Activated CD8-positive, alpha-beta memory T cell treated with anti-CD3 and anti-CD28 coated beads, Interleukin-2, amount 10 ng/mL, durations not matched to agents 7 days and 5 days (primary cell): Measurements from ENCODE around the gene CIRBP. TPM values are rescaled to one million over a fixed set of nuclear protein-coding genes. Genes with fewer than 3 reads are reported as not detected.

Experiments used
- ATAC-seq: fragments of 150-1000 bp; cut with Tn5 transposase; one replicate; pipeline ENCODE4 v1.10.0; 2021; ENCODE audit warnings: moderate library complexity
- CTCF ChIA-PET: fragments of 350-600 bp; sonication (Branson Sonifier 250); formaldehyde crosslinking; loops from one replicate; lab custom pipeline; 2021; ENCODE audit warnings: antibody characterized with exemption; lab: Charles Lee
- DNase-seq: peaks from one replicate; pipeline ENCODE4 v3.0.0-alpha.2; 2020
- H3K27ac Mint-ChIP-seq: one replicate; pipeline ENCODE4 v1.8.0; 2021; ENCODE audit warnings: mild to moderate bottlenecking, mixed read lengths
- H3K27me3 Mint-ChIP-seq: one replicate; pipeline ENCODE4 v1.8.0; 2021; ENCODE audit warnings: mixed read lengths
- H3K36me3 Mint-ChIP-seq: one replicate; pipeline ENCODE4 v1.8.0; 2021; ENCODE audit warnings: mild to moderate bottlenecking, mixed read lengths
- H3K4me1 Mint-ChIP-seq: one replicate; pipeline ENCODE4 v1.8.0; 2021; ENCODE audit warnings: mixed read lengths
- H3K4me3 Mint-ChIP-seq: one replicate; pipeline ENCODE4 v1.8.0; 2021; ENCODE audit warnings: mild to moderate bottlenecking, moderate library complexity, mixed read lengths
- H3K9me3 Mint-ChIP-seq: one replicate; pipeline ENCODE4 v1.8.0; 2022; ENCODE audit warnings: low read depth, mixed read lengths
- total RNA-seq, 2 experiments: library from RNA; stranded (reverse); gene quantifications; one replicate each; pipeline ENCODE4 v1.2.3, GENCODE V29; 2021

Gene CIRBP
- total RNA-seq, 2 experiments from 2014 or later = 189 to 210 TPM

DNA sequence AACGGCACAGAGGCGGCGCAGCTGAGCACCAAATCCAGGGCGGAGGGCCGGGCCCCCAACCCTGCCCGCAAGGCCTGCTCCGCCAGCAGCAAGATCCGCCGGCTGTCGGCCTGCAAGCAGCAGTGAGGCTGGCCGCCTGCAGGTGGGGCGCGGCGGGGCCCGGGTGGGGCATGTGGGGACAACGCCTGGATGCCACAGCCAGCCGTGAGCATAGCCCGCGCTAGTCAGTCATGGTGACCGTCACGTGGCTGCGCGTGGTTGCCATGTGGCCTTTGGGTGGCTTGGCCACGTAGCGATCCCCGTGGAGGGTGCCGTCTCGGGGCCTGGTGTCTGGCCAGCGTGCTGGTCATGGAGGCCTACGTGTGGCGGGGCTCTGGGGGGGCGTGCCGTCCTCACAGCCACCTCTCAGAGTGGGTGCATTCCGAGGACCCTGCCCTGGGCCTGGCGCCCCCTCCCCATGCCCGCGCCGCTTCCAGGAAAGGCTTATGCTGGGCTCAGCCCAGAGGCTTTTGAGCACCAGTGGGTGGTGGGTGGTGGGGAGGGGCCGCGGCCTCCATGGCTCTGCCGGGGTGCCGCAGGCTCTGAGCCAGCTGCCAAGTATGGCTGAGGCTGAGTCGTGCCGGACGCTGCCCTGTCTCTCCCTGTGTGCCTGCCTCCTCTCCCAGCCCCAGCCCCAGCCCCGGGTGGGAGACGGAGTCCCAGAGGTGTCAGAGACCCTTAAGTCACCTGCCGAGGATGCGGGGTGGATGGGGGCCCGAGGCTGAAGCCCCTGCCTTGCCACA, 42.4 kb upstream of the CIRBP start:
- Mint-ChIP-seq H3K27ac (no peak overlapping the region), H3K4me1 (no peaks in the 10 kb centered on the region), H3K36me3 (peaks cover 2% of the 10 kb centered on the region), H3K9me3 (no peaks in the 10 kb centered on the region), H3K4me3 (no peak overlapping the region), H3K27me3 (no peaks in the 10 kb centered on the region)
- no peak for ATAC-seq
- no peak for DNase-seq
- CTCF ChIA-PET = interaction anchor here (1.1 kb wide), 1 partner anchor 113 kb away, joined by 3 read pairs; no protein-coding TSS in a partner anchor

DNA sequence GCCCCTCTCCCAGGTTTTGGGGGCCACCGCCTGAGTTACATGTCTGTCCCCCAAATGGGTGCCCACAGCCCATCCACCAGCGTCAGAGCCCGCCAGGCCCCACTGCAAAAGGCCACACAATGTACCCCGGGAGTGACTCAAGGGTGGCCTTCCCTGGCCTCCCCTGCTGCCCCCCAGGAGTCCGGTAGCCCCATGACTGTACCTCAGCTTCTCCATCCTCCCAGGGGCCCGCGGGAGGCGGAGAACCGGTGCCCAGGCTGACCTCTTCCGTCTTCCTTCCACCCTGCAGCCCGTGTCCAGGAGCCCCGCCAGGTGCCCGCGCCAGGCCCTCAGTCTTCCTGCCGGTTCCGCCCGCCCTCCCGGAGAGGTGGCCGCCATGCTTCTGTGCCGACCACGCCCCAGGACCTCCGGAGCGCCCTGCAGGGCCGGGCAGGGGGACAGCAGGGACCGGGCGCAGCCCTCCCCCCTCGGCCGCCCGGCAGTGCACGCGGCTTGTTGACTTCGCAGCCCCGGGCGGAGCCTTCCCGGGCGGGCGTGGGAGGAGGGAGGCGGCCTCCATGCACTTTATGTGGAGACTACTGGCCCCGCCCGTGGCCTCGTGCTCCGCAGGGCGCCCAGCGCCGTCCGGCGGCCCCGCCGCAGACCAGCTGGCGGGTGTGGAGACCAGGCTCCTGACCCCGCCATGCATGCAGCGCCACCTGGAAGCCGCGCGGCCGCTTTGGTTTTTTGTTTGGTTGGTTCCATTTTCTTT, 41.7 kb upstream of the CIRBP start:
- no peak for DNase-seq
- H3K27ac Mint-ChIP-seq = no peak overlapping the region
- ATAC-seq = no peak
- CTCF ChIA-PET = no interaction called here
- peaks cover 2% of the 10 kb centered on the region for H3K36me3 Mint-ChIP-seq
- H3K4me3 Mint-ChIP-seq = no peak overlapping the region
- no peaks in the 10 kb centered on the region for H3K9me3 Mint-ChIP-seq
- H3K4me1 Mint-ChIP-seq = no peaks in the 10 kb centered on the region
- no peaks in the 10 kb centered on the region for H3K27me3 Mint-ChIP-seq

DNA sequence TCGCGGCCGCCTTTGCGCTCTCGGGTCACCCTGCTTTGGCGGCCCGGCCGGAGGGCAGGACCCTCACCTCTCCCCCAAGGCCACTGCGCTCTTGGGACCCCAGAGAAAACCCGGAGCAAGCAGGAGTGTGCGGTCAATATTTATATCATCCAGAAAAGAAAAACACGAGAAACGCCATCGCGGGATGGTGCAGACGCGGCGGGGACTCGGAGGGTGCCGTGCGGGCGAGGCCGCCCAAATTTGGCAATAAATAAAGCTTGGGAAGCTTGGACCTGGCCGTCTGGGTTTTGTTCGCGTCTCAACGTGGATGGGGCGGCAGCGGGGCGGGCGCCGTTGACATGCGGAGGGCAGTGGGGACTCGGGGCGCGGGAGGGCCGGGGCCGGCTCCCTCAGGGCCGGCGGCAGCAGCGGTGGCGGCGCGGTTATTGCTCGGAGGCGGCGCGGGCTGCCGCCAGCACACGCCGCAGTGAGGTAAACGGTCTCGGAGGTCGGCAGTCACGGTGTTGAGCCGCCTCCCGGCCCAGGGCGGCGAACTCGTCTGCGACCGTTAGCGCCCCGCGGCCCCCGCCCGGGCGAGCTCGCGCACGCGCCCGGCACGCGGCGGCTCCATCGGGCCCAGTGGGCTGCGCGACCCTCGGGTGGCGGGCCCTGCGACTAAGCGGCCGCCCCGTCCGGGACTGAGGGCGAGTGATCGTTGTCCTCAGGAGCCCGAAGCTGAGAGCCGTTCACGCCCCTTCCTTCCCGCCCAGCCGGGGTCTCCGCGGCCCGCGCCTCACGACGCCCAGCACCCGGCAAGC, 40.8 kb upstream of the CIRBP start:
- peaks cover 2% of the 10 kb centered on the region for H3K36me3 Mint-ChIP-seq
- ATAC-seq (no peak), DNase-seq (no peak)
- H3K4me1 Mint-ChIP-seq = no peaks in the 10 kb centered on the region
- no peak overlapping the region for H3K4me3 Mint-ChIP-seq
- CTCF ChIA-PET = no interaction called here
- no peaks in the 10 kb centered on the region for H3K9me3 Mint-ChIP-seq
- H3K27me3 Mint-ChIP-seq = no peaks in the 10 kb centered on the region
- no peak overlapping the region for H3K27ac Mint-ChIP-seq

DNA sequence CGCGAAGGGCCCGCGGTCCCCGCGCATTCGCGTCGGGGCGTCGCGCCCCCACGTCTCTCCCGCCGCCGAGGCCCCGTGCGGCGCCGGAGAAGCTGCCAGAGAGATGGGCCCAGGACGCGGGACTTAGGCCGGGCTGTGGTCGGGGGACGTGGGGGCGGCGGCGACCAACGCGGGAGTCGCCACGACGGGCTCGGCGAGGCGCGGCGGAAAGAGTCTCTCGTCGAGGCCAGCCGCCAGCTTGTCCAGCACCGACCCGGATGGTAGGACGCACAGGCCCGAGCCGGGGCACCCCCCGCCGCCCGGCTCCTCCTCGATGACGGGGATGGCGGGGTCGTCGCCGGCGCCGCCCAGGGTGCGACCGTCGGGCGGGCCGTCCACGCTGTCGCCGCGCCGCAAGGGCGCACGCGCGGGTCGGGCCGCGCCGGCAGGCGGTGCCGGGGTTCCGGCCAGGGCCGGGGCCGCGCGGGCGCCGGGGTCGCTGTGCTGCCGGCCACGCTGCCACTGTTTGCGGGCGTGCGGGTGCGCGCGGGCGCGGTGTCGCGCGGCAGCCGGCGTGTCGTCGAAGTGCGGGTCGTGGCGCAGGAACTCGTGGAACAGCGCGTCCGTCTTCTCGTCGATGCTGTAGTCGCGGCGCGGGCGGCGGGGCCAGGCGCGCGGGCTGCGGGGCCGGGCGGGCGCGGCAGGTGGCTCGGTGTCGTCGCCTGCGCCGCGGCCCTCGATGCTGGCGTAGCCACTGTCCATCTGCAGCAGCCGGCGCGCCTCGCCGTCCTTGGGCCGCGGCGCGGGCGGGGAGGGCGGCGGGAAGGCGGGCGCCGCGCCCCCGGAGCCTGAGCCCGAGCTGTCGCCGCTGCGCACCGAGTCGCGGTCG, 39.8 kb upstream of the CIRBP start:
- DNase-seq = no peak
- no peaks in the 10 kb centered on the region for H3K4me1 Mint-ChIP-seq
- H3K9me3 Mint-ChIP-seq = no peaks in the 10 kb centered on the region
- H3K27ac Mint-ChIP-seq = no peak overlapping the region
- ATAC-seq = no peak
- CTCF ChIA-PET = no interaction called here
- H3K4me3 Mint-ChIP-seq = no peak overlapping the region
- H3K27me3 Mint-ChIP-seq = no peaks in the 10 kb centered on the region
- H3K36me3 Mint-ChIP-seq = peaks cover 2% of the 10 kb centered on the region

DNA sequence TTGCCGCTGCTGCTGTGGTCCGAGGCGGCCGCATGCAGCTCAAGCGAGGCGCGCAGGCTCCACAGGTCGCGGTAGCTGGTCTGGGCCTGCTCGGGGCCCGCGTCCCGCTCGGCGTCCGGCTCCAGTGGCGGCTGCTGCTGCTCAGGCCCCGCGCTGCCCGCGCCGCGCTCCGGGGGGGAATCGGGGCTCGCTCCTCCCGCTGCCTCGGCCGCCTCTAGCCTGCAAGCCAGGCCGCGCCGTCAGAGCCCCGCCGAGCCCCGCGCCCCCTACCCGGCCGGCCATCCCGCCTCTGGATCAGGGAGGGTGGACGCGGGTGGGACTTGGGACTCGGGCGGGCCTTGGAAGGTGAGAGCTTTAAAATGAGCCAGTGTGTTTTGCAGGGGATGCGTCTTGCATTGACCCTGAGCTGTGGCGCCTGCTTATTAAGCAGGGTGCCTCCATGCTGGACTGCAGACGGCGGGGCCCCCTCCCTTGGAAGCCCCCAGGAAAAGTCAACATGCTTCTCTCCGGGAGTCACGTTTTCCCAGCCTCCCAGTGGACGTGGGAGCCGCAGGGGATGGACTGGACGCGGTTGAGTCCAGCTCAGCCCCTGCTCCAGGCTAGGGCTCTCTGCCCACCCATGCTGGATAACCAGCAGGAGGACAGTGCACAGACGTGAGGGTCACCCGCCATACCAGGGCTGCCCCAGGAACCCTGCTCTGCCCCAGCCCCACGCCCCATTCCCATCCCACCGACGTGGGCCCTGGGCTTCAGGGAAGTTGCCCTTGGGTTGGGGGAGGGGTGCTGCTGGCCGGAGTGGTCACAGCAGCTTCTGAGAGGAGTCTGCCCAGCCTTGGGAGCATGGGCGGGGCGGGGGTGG, 39.0 kb upstream of the CIRBP start:
- Mint-ChIP-seq H3K27me3 (no peaks in the 10 kb centered on the region), H3K27ac (no peak overlapping the region), H3K4me3 (no peak overlapping the region), H3K4me1 (no peaks in the 10 kb centered on the region), H3K9me3 (no peaks in the 10 kb centered on the region), H3K36me3 (peaks cover 2% of the 10 kb centered on the region)
- CTCF ChIA-PET = interaction anchor here (0.8 kb wide), 1 partner anchor 117 kb away, joined by 3 read pairs; no protein-coding TSS in a partner anchor
- no peak for DNase-seq
- ATAC-seq = no peak

DNA sequence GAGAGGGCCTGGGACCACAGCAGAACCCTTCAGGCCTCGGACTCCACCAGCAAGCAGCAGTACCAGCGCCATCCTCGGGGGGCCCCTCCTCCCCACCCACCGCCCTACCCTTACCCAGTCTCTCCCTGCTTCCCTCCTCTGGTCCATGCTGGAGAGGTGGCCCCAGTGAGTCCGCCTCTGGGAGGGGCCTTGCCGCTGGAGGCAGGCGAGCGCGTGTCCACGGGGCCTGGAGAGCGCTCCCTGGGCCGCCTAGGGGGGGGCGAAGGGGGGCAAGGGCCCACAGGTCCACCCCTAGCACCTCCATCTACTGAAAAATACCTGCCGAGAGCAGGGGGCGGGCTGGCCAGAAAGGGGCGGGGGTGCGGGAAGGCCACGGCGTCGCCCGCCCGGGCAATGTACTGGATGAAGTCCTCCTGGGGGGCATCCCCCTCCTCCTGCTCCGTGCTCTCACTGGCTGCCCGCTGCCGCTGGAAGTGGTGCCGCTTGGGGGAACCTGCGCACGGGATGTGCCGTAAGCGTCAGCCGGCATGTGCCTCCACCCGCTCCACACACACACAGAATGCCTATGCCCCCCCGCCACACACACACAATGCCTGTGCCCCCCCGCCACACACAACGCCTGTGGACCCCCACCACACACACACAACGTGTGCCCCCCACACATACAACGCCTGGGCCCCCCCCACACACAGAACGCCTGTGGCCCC, 38.2 kb upstream of the CIRBP start:
- H3K27ac Mint-ChIP-seq = no peak overlapping the region
- no peak for DNase-seq
- H3K27me3 Mint-ChIP-seq = peaks cover 2% of the 10 kb centered on the region
- CTCF ChIA-PET = no interaction called here
- H3K36me3 Mint-ChIP-seq = peaks cover 2% of the 10 kb centered on the region
- no peak for ATAC-seq
- no peaks in the 10 kb centered on the region for H3K4me1 Mint-ChIP-seq
- no peak overlapping the region for H3K4me3 Mint-ChIP-seq
- H3K9me3 Mint-ChIP-seq = no peaks in the 10 kb centered on the region

DNA sequence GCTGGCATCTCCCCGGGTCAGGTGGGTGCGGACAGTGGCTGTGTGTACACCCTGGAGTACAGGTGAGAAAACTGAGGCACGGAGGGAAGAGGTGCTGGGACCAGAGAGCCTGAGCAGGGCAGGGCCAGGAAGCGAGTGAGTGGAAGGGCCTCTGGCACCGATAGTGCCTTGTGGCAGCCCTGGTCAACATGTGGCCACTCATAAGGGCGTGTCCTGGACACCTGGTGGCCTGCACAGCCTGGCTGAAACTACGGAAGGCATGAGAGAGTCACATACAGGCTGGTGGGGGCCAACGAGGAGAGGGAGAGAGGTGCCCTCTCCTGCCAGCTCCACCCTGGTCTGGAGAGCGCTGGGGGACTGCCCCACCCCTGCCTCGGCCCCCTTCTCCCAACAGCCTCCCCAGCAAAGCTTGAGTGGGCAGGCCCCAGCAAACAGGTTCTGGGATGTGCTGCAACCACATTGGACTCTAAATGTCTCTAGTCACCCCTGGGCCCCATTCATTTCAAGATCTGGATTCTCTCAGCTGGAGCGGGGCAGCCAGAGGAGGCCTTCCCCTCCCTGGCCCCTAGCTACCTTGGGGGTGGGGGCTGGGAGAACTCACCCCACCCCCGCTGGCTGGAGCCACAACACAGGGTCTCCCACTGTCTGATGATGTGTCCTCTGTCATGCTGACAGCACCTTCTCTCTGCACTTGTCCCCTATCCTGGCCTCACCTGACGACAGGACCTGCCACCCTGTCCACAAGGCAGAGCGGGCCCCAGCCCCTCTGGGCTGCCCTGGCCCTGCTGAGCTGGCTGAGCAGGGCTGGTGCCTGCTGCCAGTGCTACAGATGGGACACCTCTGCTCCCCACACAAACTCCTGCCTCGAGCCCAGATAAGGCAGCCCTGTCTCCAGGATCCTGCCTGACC, 37.1 kb upstream of the CIRBP start:
- H3K4me1 Mint-ChIP-seq = no peaks in the 10 kb centered on the region
- H3K27me3 Mint-ChIP-seq = peaks cover 3% of the 10 kb centered on the region
- no peaks in the 10 kb centered on the region for H3K9me3 Mint-ChIP-seq
- CTCF ChIA-PET = interaction anchor here (1.3 kb wide), 1 partner anchor 12 kb away, joined by 3 read pairs; no protein-coding TSS in a partner anchor
- H3K27ac Mint-ChIP-seq = no peak overlapping the region
- no peak overlapping the region for H3K4me3 Mint-ChIP-seq
- H3K36me3 Mint-ChIP-seq = peaks cover 2% of the 10 kb centered on the region
- DNase-seq = no peak
- no peak for ATAC-seq

DNA sequence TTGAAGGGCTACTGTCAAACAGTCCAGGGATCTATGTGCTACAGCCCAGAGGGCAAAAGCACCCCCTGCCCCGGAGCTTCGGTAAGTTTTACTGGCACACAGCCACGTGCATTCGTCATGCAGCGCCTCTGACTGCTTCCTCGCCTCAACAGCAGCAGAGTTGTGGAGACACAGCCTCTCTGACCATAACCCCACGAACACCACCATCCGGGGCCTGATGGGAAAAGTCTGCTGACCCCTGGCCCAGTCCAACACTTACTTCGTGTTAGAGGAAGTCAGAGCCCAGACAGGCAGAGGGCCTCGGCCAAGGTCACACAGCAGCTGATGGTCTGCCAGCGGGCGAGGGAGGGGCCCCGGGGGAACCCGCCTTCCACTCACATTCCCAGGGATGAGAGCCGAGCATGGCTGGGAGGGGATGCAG, 36.5 kb upstream of the CIRBP start:
- H3K9me3 Mint-ChIP-seq = no peaks in the 10 kb centered on the region
- peaks cover 2% of the 10 kb centered on the region for H3K36me3 Mint-ChIP-seq
- peaks cover 3% of the 10 kb centered on the region for H3K27me3 Mint-ChIP-seq
- DNase-seq (no peak), ATAC-seq (no peak)
- H3K4me1 Mint-ChIP-seq = no peaks in the 10 kb centered on the region
- CTCF ChIA-PET = interaction anchor here (1.3 kb wide), 1 partner anchor 12 kb away, joined by 3 read pairs; no protein-coding TSS in a partner anchor
- H3K27ac Mint-ChIP-seq = no peak overlapping the region
- no peak overlapping the region for H3K4me3 Mint-ChIP-seq

DNA sequence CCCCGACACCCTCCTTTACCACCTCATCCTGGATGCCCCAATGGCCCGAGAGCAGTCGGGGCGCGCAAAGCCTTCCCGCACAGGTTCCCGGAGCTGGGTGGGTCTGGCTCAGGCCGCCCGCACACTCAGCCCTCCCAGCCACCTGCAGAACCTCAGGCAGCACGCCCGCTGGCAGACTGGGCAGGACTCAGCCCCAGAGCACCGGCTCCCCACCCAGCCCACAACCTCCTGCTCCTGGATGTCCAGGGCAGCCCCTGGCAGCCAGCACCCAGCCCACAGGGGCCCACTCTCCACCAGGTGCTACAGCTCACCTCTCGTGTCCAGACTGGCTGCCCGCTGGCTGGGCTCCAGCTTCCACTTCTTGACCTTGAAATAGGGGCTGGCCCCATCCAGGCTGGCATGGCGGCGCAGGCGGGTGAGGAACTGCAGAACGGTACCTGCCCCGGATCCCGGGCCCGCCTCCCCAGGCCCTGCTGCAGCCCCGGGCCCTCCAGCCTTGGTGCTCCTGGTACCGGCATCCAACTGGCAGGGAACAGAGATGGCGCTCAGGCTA, 35.9 kb upstream of the CIRBP start:
- H3K36me3 Mint-ChIP-seq = peaks cover under 1% of the 10 kb centered on the region
- DNase-seq = no peak
- peaks cover 3% of the 10 kb centered on the region for H3K27me3 Mint-ChIP-seq
- no peak for ATAC-seq
- CTCF ChIA-PET = interaction anchor here (0.5 to 1.3 kb wide), 2 partner anchors 11 to 1401 kb away, joined by 3 to 4 read pairs; no protein-coding TSS in a partner anchor
- H3K9me3 Mint-ChIP-seq = no peaks in the 10 kb centered on the region
- H3K4me3 Mint-ChIP-seq = no peak overlapping the region
- no peak overlapping the region for H3K27ac Mint-ChIP-seq
- H3K4me1 Mint-ChIP-seq = peaks cover under 1% of the 10 kb centered on the region

DNA sequence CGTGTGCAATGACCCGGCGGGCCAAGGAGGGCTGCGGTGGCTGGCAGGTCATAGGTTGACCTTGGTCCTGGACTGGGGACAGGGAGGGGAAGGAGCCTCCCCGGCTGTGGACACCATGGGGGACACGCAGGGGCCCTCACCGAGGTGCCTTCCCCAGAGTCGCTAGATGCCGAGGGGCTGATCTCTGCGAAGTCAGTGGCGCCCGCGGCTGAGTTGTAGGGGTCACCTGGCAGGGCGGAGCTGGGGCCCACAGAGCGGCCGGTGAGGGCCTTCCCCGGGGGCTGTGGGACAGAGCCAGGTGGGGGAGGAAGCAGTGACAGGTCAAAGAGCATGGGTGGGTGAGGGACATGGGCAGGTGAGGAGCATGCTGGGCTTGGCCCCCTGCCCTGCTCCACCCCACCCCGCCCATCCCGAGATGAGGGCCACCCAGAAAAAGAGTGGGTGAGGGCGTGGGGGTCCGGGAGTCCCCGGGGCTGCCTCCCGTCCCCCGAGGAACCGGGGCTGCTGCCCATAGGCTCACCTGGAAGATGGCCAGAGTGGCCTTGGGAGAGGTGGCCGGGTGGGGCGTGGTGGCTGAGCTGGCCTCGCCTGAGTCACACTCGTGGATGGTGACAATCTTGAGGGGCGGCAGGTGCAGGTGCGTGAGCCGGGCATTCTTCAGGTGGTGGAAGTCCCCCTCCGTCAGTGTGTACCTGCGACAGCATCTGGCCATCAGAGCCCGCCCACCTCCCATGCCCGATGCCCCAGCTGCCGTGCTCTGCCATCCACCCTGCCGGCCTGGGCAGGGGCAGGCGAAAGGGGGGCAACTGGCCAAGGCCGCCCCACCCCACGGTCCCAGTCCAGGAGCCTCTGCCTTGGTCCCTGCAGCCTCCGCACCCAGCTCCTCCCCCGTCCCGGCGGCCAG, 34.8 kb upstream of the CIRBP start:
- Mint-ChIP-seq H3K27me3 (peaks cover 14% of the 10 kb centered on the region), H3K36me3 (no peaks in the 10 kb centered on the region), H3K27ac (no peak overlapping the region), H3K9me3 (no peaks in the 10 kb centered on the region), H3K4me1 (peaks cover 7% of the 10 kb centered on the region), H3K4me3 (no peak overlapping the region)
- DNase-seq (no peak), ATAC-seq (no peak)
- CTCF ChIA-PET = no interaction called here
